Liver (tissue), 9 donors: ENCODE data around the gene ARMC5. TPM values are rescaled to one million over a fixed set of nuclear protein-coding genes. Genes with fewer than 3 reads are reported as not detected.

Source experiments
- DNase-seq: peaks from one replicate; pipeline ENCODE4 v3.0.0-alpha.2; 2017; ENCODE audit warnings: low spot score
- H3K27ac ChIP-seq, 2 donors: one replicate each; pipeline ENCODE4 v1.7.0; 2013; ENCODE audit warnings: inconsistent platforms in 2 of 2, low read length in 2 of 2, control low read depth in 1 of 2, low read depth in 1 of 2, mild to moderate bottlenecking in 1 of 2
- H3K27me3 ChIP-seq, 4 donors: one replicate each; pipeline versions ENCODE4 v1.6.1 to v1.7.0; 2013; ENCODE audit warnings: low read length in 3 of 4, inconsistent platforms in 1 of 4, mild to moderate bottlenecking in 1 of 4, moderate library complexity in 1 of 4; ENCODE audit not compliant: control insufficient read depth in 4 of 4, insufficient read depth in 4 of 4
- H3K36me3 ChIP-seq, 4 donors: one replicate each; pipeline versions ENCODE4 v1.6.1 to v1.7.0; 2013; ENCODE audit warnings: low read length in 3 of 4, mild to moderate bottlenecking in 3 of 4, low read depth in 1 of 4, moderate library complexity in 1 of 4; ENCODE audit not compliant: control insufficient read depth in 4 of 4, insufficient read depth in 3 of 4
- H3K4me1 ChIP-seq, 4 donors: one replicate each; pipeline versions ENCODE4 v1.6.1 to v1.7.0; 2013; ENCODE audit warnings: low read length in 3 of 4, mild to moderate bottlenecking in 3 of 4, moderate library complexity in 1 of 4; ENCODE audit not compliant: control insufficient read depth in 4 of 4, insufficient read depth in 4 of 4
- H3K4me3 ChIP-seq, 3 donors: one replicate each; pipeline versions ENCODE4 v1.6.1 to v1.7.0; 2013; ENCODE audit warnings: low read length in 3 of 3, control low read depth in 1 of 3, low read depth in 1 of 3, mild to moderate bottlenecking in 1 of 3
- H3K9ac ChIP-seq, 2 donors: one replicate each; pipeline ENCODE4 v1.7.0; 2013; ENCODE audit warnings: low read length in 2 of 2, mild to moderate bottlenecking in 2 of 2, moderate library complexity in 2 of 2, control low read depth in 1 of 2, low read depth in 1 of 2
- H3K9me3 ChIP-seq, 4 donors: one replicate each; pipeline versions ENCODE4 v1.6.1 to v1.7.0; 2013; ENCODE audit warnings: low read length in 3 of 4; ENCODE audit not compliant: control insufficient read depth in 4 of 4
- CTCF ChIP-seq: fragments of 150-350 bp; IDR thresholded peaks from 2 replicates; pipeline ENCODE4 v1.5.1; 2017; ENCODE audit warnings: improper control_type of control experiment, low read depth, low read length; ENCODE audit not compliant: missing input control
- EGR1 ChIP-seq, 2 donors: IDR thresholded peaks; 2 replicates each; pipeline ENCODE4 v1.6.1; 2016 to 2018; ENCODE audit warnings: antibody characterized with exemption in 2 of 2, low read depth in 2 of 2
- FOXA1 ChIP-seq: IDR thresholded peaks from 2 replicates; pipeline ENCODE4 v1.6.1; 2016; ENCODE audit warnings: antibody characterized with exemption
- FOXA2 ChIP-seq: IDR thresholded peaks from 2 replicates; pipeline ENCODE4 v1.6.1; 2016; ENCODE audit warnings: antibody characterized with exemption
- GABPA ChIP-seq, 2 donors: IDR thresholded peaks in 1 of 2; conservative IDR thresholded peaks in 1 of 2; 2 replicates each; pipeline ENCODE4 v1.6.1; 2016; ENCODE audit warnings: antibody characterized with exemption in 2 of 2, mild to moderate bottlenecking in 1 of 2, moderate library complexity in 1 of 2
- HNF4A ChIP-seq, 2 donors: conservative IDR thresholded peaks; 2 replicates each; pipeline ENCODE4 v1.6.1; 2016; ENCODE audit warnings: antibody characterized with exemption in 2 of 2, mild to moderate bottlenecking in 2 of 2
- HNF4G ChIP-seq: IDR thresholded peaks from 2 replicates; pipeline ENCODE4 v1.6.1; 2016; ENCODE audit warnings: antibody characterized with exemption
- JUND ChIP-seq, 2 donors: IDR thresholded peaks; 2 replicates each; pipeline ENCODE4 v1.6.1; 2016; ENCODE audit warnings: antibody characterized with exemption in 2 of 2
- NR2F2 ChIP-seq: IDR thresholded peaks from 2 replicates; pipeline ENCODE4 v1.6.1; 2016; ENCODE audit warnings: antibody characterized with exemption
- RAD21 ChIP-seq, 2 donors: IDR thresholded peaks; 2 replicates each; pipeline ENCODE4 v1.6.1; 2016; ENCODE audit warnings: antibody characterized with exemption in 2 of 2, mild to moderate bottlenecking in 2 of 2
- RXRA ChIP-seq, 2 donors: IDR thresholded peaks; 2 replicates each; pipeline ENCODE4 v1.6.1; 2017 to 2018; ENCODE audit warnings: antibody characterized with exemption in 2 of 2, mild to moderate bottlenecking in 1 of 2
- SP1 ChIP-seq: IDR thresholded peaks from 2 replicates; pipeline ENCODE4 v1.6.1; 2018; ENCODE audit warnings: antibody characterized with exemption, mild to moderate bottlenecking
- TAF1 ChIP-seq: conservative IDR thresholded peaks from 2 replicates; pipeline ENCODE4 v1.6.1; 2016; ENCODE audit warnings: antibody characterized with exemption, mild to moderate bottlenecking
- YY1 ChIP-seq: IDR thresholded peaks from 2 replicates; pipeline ENCODE4 v1.6.1; 2016; ENCODE audit warnings: antibody characterized with exemption, mild to moderate bottlenecking
- WGBS: extraction: QIAGEN DNeasy Blood & Tissue Kit; methylation state at CpG from one replicate; pipeline ENCODE4 v1.1.7; 2013; 5-methylcytosine and 5-hydroxymethylcytosine counted together
- polyA plus RNA-seq, 2 donors: library from polyadenylated mRNA; stranded (reverse) in 1 of 2; unstranded in 1 of 2; fragments of 200-250 nt in 1 of 2; fragments of >200 nt in 1 of 2; fragmentation: Nextera tagmentation in 1 of 2; extraction: Ambion mirVana in 1 of 2; gene quantifications; one replicate each; pipeline versions ENCODE4 v1.2.1 to v1.2.3, GENCODE V29; 2013 to 2015
- total RNA-seq, 2 donors: library from RNA; depleted of rRNA; stranded (reverse); fragments of >200 nt; gene quantifications; one replicate each; pipeline ENCODE4 v1.2.3, GENCODE V29; 2014
- TF ChIP-seq, protein P1 (sequence below): IDR thresholded peaks from 2 replicates; pipeline ENCODE4 v1.6.1; 2016; ENCODE audit warnings: antibody characterized with exemption, mild to moderate bottlenecking
- TF ChIP-seq, protein P2 (sequence below): IDR thresholded peaks from 2 replicates; pipeline ENCODE4 v1.6.1; 2016; ENCODE audit warnings: antibody characterized with exemption
- donor health status: healthy.
- donor health status: healthy.
- donor health status: healthy.
- donor health status: healthy.
- donor health status: healthy.

Gene ARMC5
- total and polyA plus RNA-seq, 4 donors, result 5.4 to 13.3 (median 11.4) TPM

GRCh38 chr16:31487720-31488467 is 28.6 kb downstream of the ARMC5 start:
- TF ChIP-seq HNF4G, result no peak
- TF ChIP-seq, protein P1, sequence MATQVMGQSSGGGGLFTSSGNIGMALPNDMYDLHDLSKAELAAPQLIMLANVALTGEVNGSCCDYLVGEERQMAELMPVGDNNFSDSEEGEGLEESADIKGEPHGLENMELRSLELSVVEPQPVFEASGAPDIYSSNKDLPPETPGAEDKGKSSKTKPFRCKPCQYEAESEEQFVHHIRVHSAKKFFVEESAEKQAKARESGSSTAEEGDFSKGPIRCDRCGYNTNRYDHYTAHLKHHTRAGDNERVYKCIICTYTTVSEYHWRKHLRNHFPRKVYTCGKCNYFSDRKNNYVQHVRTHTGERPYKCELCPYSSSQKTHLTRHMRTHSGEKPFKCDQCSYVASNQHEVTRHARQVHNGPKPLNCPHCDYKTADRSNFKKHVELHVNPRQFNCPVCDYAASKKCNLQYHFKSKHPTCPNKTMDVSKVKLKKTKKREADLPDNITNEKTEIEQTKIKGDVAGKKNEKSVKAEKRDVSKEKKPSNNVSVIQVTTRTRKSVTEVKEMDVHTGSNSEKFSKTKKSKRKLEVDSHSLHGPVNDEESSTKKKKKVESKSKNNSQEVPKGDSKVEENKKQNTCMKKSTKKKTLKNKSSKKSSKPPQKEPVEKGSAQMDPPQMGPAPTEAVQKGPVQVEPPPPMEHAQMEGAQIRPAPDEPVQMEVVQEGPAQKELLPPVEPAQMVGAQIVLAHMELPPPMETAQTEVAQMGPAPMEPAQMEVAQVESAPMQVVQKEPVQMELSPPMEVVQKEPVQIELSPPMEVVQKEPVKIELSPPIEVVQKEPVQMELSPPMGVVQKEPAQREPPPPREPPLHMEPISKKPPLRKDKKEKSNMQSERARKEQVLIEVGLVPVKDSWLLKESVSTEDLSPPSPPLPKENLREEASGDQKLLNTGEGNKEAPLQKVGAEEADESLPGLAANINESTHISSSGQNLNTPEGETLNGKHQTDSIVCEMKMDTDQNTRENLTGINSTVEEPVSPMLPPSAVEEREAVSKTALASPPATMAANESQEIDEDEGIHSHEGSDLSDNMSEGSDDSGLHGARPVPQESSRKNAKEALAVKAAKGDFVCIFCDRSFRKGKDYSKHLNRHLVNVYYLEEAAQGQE, result no peak
- no peak for TF ChIP-seq SP1
- TF ChIP-seq, protein P2, sequence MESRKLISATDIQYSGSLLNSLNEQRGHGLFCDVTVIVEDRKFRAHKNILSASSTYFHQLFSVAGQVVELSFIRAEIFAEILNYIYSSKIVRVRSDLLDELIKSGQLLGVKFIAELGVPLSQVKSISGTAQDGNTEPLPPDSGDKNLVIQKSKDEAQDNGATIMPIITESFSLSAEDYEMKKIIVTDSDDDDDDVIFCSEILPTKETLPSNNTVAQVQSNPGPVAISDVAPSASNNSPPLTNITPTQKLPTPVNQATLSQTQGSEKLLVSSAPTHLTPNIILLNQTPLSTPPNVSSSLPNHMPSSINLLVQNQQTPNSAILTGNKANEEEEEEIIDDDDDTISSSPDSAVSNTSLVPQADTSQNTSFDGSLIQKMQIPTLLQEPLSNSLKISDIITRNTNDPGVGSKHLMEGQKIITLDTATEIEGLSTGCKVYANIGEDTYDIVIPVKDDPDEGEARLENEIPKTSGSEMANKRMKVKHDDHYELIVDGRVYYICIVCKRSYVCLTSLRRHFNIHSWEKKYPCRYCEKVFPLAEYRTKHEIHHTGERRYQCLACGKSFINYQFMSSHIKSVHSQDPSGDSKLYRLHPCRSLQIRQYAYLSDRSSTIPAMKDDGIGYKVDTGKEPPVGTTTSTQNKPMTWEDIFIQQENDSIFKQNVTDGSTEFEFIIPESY, result no peak
- TF ChIP-seq CTCF, result no peak
- TF ChIP-seq GABPA (IDR thresholded peaks at IDR 0.05 in 1 of 2, conservative IDR thresholded peaks at IDR 0.05 in 1 of 2), result no peak
- no peak for TF ChIP-seq FOXA1
- TF ChIP-seq JUND (IDR thresholded peaks at IDR 0.05), result no peak
- no peak for TF ChIP-seq YY1
- TF ChIP-seq NR2F2, result no peak
- no peak for TF ChIP-seq EGR1 (IDR thresholded peaks at IDR 0.05; ENCODE audit: low read depth in 2 of 2)
- no peak for TF ChIP-seq TAF1
- TF ChIP-seq RXRA (IDR thresholded peaks at IDR 0.05), result no peak
- TF ChIP-seq HNF4A (conservative IDR thresholded peaks at IDR 0.05), result no peak
- no peak for TF ChIP-seq RAD21 (IDR thresholded peaks at IDR 0.05)
- TF ChIP-seq FOXA2, result no peak
- Histone ChIP-seq H3K4me1 (peaks cover 3 to 17% (median 11%) of the 10 kb centered on the region in 4 donors), H3K27me3 (no peaks in the 10 kb centered on the region), H3K36me3 (peaks cover 0 to 26% (median 9%) of the 10 kb centered on the region in 4 donors), H3K27ac (no peak overlapping the region), H3K9ac (no peak overlapping the region), H3K9me3 (no peaks in the 10 kb centered on the region), H3K4me3 (peak overlapping the region; percentile 45 to 54 (median 49))
- peak; percentile 69 for DNase-seq
- 2% methylated on average over 60 of the region's 60 CpGs for WGBS
